GM12891 (cell line): Measurements from ENCODE around the gene EHD2.
"Not testable (repeated sequence)": the region's sequence is repeated elsewhere in the genome, so short reads cannot be mapped to it uniquely, and the experiment has no call there.

Source experiments
- DNase-seq: peaks from one replicate; pipeline ENCODE4 v3.0.0; 2011; ENCODE audit warnings: low spot score; ENCODE audit not compliant: insufficient read length
- FAIRE-seq: peaks from 2 replicates; lab custom pipeline; 2011; peaks lifted over from hg19 to GRCh38; lab: Jason Lieb, UNC
- PAX5 ChIP-seq: IDR thresholded peaks from 2 replicates; pipeline ENCODE4 v1.6.1; 2011; ENCODE audit warnings: low read length, moderate library complexity, mild to moderate bottlenecking; ENCODE audit not compliant: insufficient read depth, severe bottlenecking
- POLR2A ChIP-seq: IDR thresholded peaks from 2 replicates; pipeline ENCODE4 v1.6.1; 2011; ENCODE audit warnings: low read depth, low read length, control low read depth
- POLR2AphosphoS5 ChIP-seq: IDR thresholded peaks from 2 replicates; pipeline ENCODE4 v1.6.1; 2011; ENCODE audit warnings: low read depth, low read length, control low read depth
- POU2F2 ChIP-seq: IDR thresholded peaks from 2 replicates; pipeline ENCODE4 v1.6.1; 2011; ENCODE audit warnings: low read depth, mild to moderate bottlenecking, control low read depth, low read length, moderate library complexity
- SPI1 ChIP-seq: IDR thresholded peaks from 2 replicates; pipeline ENCODE4 v1.6.1; 2011; ENCODE audit warnings: low read depth, low read length, control low read depth
- TAF1 ChIP-seq: IDR thresholded peaks from 2 replicates; pipeline ENCODE4 v1.6.1; 2011; ENCODE audit warnings: low read depth, low read length, control low read depth

EHD2 gene

GRCh38 chr19:47725759-47726401 is 12.7 kb downstream of the EHD2 start:
- DNase-seq (no peak), FAIRE-seq (no peak)
- no peak for TF ChIP-seq TAF1
- no peak for TF ChIP-seq POLR2A
- no peak for TF ChIP-seq SPI1
- no peak for TF ChIP-seq POLR2AphosphoS5
- TF ChIP-seq POU2F2 = no peak
- no peak for TF ChIP-seq PAX5

GRCh38 chr19:47726467-47726866 is 13.2 kb downstream of the EHD2 start:
- no peak for DNase-seq
- no peak for FAIRE-seq

GRCh38 chr19:47728295-47728694 is 15.1 kb downstream of the EHD2 start:
- FAIRE-seq, DNase-seq: not testable (repeated sequence)

More at GRCh38 chr19:47726467-47726866, 13.2 kb downstream of the EHD2 start:
- TF ChIP-seq POLR2AphosphoS5 = no peak
- TF ChIP-seq POU2F2 = no peak
- no peak for TF ChIP-seq TAF1
- TF ChIP-seq PAX5 = no peak
- no peak for TF ChIP-seq SPI1
- no peak for TF ChIP-seq POLR2A

- no peak for FAIRE-seq
- no peak for TF ChIP-seq SPI1
- TF ChIP-seq POLR2AphosphoS5 = no peak
- TF ChIP-seq POU2F2 = no peak
- TF ChIP-seq POLR2A = no peak
- no peak for TF ChIP-seq PAX5
- TF ChIP-seq TAF1 = no peak
- DNase-seq = no peak
Measured at GRCh38 chr19:47729468-47729798, 16.2 kb downstream of the EHD2 start.

- FAIRE-seq = no peak
- DNase-seq = no peak
- TF ChIP-seq TAF1 = no peak
- no peak for TF ChIP-seq POLR2AphosphoS5
- no peak for TF ChIP-seq POLR2A
- no peak for TF ChIP-seq PAX5
- no peak for TF ChIP-seq POU2F2
- no peak for TF ChIP-seq SPI1
Measured at GRCh38 chr19:47729799-47730520, 16.7 kb downstream of the EHD2 start.

- no peak for DNase-seq
- no peak for FAIRE-seq
- no peak for TF ChIP-seq SPI1
- no peak for TF ChIP-seq POU2F2
- TF ChIP-seq TAF1 = no peak
- no peak for TF ChIP-seq POLR2AphosphoS5
- no peak for TF ChIP-seq POLR2A
- no peak for TF ChIP-seq PAX5
Measured at GRCh38 chr19:47730521-47730889, 17.3 kb downstream of the EHD2 start.

GRCh38 chr19:47730910-47731309 is 17.7 kb downstream of the EHD2 start:
- FAIRE-seq (no peak), DNase-seq (no peak)
- TF ChIP-seq PAX5 (no peak), POU2F2 (no peak), SPI1 (no peak), POLR2AphosphoS5 (no peak), TAF1 (no peak), POLR2A (no peak)

- TF ChIP-seq SPI1 (no peak), POLR2AphosphoS5 (no peak), PAX5 (no peak), TAF1 (no peak), POU2F2 (no peak), POLR2A (no peak)
- no peak for FAIRE-seq
- DNase-seq = no peak
Measured at GRCh38 chr19:47735131-47735530, 21.9 kb downstream of the EHD2 start.

GRCh38 chr19:47740866-47741519 is 27.8 kb downstream of the EHD2 start:
- no peak for TF ChIP-seq POLR2AphosphoS5
- TF ChIP-seq TAF1 = no peak
- TF ChIP-seq SPI1 = no peak
- no peak for TF ChIP-seq PAX5
- TF ChIP-seq POU2F2 = no peak
- TF ChIP-seq POLR2A = no peak
- DNase-seq (no peak), FAIRE-seq (no peak)

GRCh38 chr19:47741544-47742140 is 28.4 kb downstream of the EHD2 start:
- FAIRE-seq (no peak), DNase-seq (no peak)
- TF ChIP-seq POU2F2 (no peak), POLR2AphosphoS5 (no peak), POLR2A (no peak), TAF1 (no peak), SPI1 (no peak), PAX5 (no peak)
